Stimulated activated CD8-positive, alpha-beta memory T cell treated with anti-CD3 and anti-CD28 coated beads, Interleukin-7, amount 100 ng/mL, for 24 hours (primary cell): ENCODE measurements around the gene TBL1XR1.

ENCODE experiments used
- DNase-seq: peaks from one replicate; pipeline ENCODE4 v3.0.0-alpha.2; 2020; ENCODE audit warnings: low read depth

The TBL1XR1 gene

DNA sequence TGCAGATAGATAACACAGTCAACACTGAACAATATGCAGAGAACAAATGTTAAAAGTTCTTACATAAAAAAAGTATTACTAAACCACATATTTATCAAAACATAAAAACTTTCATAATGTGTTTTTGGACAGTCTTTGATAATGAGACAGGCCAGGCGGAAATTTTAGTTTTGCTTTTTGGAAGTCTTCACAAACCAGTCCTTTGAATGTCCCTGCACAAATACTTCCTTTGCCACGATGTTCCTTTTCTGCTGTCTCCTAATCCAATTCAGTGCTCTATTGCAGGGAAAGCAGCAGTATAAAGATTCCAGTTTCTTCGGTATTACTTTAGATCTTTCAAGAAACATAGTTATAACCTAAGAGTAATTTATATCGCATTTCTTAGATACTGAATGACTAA lies 135.9 kb downstream of the TBL1XR1 start:
- no peak for DNase-seq

DNA sequence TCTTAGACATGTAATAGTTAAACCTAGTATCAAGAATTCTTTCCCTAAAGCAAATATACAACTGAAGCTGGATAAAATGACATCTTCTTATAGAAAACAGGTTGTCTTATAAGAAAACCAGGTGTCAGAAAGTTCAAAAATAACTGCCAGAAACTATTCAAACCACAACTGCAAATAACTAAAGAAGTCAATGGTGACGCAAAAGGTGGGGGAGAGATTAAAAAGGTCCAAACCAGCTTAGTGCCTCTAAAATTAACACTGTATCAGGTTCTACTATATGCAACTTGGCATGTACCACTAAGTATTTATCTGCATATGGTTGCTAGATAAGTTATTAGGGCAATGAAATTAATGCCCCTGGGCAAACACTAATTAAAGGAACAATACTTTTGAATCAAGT lies 136.8 kb downstream of the TBL1XR1 start:
- no peak for DNase-seq

DNA sequence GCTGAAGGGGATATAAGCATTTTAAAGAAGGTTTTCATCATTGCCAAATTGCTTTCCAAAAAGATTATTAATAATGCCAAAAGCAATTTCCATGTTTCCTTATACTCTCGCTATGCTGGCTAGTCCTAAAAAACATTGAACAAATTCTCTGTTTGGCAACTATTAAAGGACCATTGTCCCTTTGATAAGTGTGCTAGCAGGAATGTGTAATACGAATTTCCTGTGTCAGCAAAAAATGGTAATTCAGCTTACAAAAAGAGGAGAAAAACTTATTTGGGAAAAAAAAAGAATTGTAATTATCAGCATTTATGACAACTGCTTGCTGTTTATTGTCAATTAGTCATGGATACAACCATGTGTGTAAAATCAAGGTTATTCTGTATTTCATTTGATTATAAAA lies 138.6 kb downstream of the TBL1XR1 start:
- DNase-seq: no peak

DNA sequence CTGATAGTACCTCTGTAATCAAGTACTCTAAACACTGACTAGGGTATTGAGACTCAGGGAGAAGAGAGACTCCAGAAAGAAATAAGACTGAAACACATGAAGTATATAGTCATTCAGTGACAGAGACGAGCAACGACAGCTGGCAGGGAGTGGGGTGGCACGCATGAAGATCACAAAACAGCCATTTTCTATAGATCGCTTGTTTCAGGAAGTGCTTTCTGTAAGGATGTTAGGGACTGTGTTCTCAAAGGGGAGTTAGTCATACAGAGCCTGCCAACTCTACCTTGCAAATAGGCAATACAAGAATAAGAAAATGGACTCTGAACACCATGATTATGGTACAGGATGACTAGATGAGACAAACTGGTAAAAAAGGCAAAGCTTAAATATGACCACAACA lies 139.5 kb downstream of the TBL1XR1 start:
- no peak for DNase-seq

DNA sequence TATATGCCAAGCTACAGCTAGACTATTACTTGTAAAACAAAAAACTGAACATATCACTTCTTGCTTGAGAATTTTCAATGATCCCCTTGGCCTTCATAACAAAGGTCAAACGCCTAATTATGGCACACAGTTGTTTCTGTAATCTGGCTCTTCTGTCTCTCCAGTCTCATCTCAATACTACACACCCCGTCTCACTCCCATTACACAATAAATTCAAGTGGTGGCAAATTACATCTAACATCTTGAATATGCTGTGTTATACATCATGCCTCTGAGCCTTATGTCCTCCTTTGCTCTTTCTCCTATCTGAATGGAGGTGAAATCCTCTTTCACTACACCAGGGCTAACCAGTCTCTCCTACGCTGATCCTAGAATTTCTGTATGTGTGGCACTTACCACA lies 140.4 kb downstream of the TBL1XR1 start:
- no peak for DNase-seq

DNA sequence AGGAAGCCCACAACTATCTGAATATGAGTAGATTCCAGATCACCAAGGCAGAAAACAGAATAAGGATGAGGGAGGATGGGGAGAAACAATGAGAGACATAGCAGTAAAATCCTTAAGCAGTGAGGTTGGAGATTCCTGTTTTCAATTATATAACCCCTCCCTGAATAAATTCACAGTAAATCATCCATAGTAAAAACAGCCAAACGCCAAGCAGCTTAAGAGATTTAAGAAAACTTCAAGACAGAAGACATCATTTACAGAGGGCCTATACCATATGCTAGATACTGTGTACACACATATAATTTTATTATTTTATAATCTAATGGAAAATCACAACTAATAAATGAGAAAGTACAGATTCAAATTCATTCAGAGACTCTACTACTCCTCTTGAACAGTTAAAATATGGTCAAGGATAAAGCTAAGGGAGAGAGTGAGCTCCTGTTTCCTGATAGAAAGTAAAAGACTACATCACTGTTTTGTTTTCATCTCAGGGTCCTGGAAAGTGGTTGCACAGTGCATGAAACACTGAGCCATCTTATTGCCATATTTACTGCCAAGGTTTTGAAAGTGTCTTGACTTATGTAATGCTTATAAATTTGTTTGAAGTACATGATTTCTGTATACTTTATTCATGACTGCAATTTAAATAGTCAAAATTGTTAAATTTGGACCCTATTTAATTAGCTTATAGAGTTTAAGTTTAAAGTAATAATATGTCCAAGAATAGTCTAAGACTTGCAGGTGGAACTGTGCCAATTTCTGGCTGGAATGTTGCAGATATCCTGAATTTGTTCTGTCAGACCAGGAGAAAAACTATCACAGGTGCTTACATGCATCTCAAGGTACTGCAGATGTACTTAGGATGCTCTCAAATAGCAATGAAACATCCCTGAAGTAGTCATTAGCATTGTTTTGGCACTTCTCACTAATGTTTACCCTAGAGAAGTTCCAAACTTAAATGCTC lies 141.4 kb downstream of the TBL1XR1 start:
- DNase-seq: no peak

DNA sequence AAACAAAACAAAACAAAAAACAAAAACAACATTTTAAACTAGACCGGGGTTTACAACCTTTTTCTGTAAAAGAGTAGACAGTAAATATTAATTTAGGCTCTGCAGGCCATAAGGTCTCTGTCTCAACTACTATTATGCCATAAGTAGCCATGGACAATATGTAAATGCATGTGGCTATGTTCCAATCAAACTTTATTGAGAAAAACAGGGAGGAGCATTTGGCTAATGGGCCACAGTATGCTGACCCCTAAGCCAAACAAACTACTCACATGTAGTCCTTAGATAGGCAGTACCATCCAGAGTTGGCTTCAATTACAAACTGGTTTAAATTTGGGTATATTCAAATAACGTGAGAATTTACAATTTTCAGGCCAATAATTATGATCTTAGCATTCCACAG lies 144.2 kb downstream of the TBL1XR1 start:
- DNase-seq: no peak

DNA sequence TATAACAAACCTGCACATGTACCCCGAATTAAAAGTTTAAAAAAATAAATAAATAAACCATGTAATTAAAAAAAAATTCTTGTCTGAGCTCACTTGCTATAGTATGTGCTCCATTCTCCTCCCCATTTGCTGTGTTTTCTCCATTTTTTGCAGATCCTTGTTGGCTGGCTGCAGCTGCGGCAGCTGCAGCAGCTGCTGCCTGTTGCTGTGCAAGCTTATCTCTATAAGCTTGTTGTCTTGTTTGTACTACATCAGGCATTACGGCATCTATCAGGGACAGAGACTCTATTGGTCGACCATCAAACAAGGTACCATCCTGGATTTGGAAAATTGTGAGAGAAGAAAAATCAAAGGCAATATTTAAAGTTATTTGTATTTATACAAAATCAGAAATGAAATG lies 145.9 kb downstream of the TBL1XR1 start:
- DNase-seq: no peak

DNA sequence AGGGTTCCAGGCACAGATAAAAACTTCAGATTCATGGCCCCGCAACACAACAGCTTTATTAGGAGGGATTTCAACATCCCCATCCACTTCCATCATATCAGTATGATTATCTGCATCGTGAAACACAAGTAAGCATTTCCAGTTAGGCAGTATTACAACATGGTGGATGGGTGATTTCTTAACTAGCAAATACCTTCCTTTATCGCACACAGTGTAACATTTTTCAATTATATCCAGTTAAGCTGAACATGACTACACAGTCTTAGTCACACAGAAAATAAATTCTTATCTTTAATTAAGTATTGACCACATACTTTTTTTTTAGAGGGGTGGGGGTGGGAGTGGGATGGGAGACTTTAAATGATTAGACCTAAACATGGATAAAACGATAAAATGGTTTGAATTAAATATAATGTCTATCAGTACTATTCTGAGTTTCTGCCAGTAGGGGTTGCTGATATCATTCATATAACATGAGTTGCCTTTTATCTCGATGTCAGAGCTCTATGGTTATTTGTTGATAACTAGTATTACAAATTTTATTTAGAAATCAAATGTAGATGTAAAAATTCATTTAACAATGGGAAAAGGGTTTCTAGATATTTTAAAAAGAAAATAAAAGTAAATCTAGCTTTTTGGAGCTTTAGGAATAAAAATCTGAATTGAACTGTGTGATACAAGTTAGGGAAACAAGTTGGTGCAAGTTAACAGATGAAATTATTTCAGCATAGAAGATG lies 146.6 kb downstream of the TBL1XR1 start:
- DNase-seq: no peak

DNA sequence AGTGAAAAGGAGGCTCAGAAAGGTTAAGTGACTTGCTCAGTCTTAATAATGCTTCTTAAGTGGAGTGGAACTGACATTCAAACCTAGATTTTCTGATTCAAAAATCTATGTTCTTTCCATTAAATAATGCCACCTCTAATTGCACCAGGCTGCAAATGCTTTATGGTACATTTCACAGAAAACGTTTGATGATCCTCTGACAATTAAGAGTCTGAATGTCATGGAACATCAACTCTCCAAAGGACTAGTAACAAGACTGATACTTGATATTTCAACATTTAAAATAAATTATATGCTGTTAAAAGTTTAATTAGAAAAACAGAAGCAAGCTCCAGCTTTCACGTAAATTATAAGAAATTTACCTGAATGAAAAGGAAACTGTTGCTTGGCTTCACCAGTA lies 151.5 kb downstream of the TBL1XR1 start:
- no peak for DNase-seq

DNA sequence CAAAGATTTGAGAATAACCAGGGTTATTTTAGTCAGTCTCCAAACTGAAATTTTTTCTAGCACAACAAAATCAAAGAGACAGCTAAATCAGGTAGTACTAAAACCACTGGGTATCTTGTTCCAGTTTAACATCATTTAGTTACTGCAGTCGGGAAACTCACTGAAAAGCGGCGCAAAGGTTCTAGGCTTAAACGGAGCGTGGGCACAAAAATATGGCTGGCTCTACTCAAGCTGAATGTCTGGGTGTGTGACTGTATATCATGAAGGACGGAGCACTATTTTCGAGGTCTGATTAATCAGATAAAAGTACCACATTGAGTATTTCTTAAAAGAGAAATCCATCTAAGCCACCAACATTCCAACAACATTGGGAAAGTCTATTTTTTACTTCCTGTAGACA lies 152.1 kb downstream of the TBL1XR1 start:
- no peak for DNase-seq

DNA sequence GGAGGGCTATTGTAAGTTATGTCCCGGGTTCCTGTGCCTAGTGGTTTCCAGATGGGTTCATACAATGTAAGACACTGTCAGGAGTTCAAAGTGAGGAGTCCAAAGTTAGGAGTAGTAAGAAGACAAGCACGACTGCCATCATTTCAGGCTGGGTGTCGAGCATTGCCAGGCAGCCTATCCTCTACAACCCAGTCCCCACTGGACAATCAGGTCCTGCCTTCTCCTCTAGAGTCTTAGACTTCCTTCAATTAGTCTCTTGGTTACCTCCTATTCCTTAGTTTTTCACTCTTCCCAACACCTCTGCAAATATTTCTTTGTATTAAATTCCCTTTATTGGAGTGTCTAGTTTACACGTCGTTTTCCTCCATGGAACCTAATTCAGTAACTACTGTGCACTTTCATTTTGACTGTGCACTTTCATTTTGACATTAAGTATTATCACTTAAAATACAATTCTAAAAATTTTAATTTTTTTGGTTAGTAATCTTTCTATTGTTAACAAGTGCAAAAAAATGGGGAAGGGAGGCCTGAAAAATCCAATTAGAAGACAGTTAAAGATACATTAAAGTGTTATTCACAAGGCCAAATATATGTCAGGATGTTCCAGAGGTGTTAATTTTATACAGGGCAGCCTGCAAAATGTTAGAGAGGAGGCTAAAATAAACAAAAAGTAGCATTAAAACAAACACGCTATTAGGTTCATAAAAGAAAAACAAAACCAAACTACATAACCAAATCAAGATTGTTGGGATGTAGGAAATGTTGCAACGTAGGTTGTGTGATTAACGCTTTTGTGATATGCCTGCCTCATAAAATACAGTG lies 155.3 kb downstream of the TBL1XR1 start:
- no peak for DNase-seq

DNA sequence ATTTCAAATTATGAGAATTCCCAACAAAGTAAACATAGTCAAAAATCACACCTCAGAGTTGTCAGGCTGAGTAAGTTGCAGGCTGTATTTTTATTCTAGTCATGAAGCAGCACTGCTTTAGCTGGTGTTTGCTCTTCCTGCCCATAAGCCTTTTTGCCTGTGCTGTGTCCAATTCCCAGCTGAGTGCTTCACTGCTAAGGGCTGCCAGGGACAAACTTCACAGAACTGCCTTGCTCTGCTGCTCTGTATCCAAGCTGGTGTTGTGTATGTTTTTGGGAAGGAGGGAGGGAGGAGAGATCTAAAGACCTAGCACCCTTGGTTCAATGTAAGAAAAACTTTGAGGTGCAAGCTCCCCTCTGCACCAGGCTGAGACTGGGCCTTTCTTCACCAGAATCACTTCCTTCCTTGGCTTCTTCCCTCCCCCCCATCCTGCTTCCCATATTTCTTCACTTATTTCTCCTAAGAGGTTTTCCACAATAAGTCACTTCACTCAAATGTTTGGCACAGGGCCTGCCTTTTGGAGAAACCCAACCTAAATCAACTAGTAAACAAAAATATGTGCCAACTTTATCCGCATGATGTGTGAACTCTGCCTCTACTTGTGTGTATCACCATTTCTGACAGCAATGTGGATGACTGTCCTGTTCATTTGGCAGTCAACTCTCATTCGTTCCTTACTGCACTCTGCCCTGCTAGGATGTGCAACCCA lies 156.1 kb downstream of the TBL1XR1 start:
- DNase-seq: no peak

DNA sequence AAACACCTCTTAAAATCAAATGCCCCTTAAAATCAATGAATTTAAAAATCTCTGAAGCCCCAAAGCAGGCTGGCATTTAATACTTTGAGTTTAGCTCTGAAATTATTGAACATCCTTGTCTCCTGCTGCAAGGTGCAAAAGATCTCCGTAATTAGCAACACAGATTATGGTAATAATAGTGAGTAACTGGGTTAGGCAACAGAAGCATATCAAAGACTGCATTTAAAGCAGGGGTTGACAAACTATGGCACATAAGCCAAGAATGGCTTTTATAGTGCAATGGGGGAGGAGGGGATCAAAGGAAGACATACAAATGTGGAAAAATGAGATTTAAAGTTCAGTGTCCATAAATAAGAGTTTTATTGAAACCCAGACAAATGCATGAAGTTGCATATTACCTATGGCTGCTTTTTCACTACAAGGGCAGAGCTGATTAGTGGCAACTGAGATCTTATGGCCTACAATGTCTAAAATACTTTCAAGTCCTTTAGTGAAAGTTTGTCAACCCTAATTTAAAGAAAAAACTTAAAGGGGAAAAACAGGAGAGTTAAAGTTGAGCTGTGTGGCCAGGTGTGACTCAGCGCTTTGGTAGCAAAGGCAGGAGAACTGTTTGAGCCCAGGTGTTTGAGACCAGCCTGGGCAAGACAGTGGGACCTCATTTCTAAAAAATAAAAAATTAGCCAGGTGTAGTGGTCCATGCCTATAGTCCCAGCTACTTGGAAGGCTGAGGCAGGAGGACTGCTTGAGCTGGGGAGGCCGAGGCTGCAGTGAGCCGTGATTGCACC lies 157.6 kb downstream of the TBL1XR1 start:
- no peak for DNase-seq

DNA sequence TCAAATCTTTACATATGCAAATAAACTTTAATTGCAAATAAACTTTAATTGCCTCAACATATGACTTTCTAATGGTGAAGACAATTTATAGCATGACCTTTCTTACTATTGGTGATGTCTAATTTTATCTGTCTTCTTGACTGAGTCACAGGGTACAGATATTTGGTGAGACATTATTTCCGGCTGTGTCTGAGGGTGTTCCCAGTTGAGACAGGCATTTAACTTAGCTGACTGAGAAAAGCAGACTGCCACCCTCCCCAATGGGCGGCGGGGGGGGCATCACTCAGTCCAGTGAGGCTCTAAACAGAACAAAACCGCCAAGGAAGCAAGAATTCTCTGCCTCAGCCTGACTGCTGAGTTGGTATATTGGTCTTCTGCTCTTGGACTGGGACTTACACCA lies 160.0 kb downstream of the TBL1XR1 start:
- DNase-seq: no peak

DNA sequence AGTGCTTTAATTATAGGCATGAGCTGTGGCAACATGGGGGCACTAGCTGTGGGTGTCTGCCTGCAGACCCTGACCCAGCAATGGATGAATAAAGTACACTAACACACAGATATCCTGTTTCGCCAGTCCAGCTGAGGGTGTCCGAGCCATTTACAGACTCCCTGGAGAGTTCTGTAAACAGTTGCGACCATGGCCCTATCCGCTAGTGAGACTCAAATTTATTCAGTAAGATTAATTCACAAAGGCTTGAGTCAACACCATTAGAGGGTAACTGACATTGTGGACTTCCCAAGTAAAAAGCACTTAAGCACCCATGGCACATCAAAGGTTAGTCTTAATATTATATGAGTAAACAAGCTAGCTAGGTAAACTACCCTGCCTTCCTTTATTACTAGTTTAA lies 161.6 kb downstream of the TBL1XR1 start:
- DNase-seq: no peak

DNA sequence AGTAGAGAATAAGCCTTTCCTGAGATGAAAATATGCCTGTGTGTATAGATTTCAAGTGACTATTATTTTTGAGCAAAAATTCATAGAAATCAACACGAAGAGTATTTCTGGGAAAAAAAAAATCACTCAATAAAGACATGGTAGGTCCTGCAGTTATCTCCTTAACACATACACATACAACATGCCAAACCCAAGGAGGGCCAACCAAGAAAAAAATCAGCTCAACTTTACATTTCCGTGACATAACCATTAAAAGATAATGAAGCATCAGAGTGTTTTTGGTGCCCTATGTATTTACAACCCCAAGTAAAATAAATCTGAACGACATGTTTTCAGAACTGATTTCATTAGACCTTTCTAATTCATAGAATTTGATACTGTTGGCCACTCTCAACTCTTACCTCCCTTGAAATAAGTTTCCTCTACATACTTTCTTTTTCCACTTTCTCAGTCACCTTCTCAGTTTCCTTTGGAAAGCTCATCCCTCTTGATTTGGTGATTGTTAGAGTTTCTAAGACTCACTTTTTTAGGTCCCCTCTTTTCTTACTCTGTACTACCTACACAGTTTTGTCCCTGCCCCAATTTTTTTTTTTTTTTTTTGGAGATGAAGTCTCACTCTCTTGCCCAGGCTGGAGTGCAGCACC lies 162.3 kb downstream of the TBL1XR1 start:
- DNase-seq: no peak

DNA sequence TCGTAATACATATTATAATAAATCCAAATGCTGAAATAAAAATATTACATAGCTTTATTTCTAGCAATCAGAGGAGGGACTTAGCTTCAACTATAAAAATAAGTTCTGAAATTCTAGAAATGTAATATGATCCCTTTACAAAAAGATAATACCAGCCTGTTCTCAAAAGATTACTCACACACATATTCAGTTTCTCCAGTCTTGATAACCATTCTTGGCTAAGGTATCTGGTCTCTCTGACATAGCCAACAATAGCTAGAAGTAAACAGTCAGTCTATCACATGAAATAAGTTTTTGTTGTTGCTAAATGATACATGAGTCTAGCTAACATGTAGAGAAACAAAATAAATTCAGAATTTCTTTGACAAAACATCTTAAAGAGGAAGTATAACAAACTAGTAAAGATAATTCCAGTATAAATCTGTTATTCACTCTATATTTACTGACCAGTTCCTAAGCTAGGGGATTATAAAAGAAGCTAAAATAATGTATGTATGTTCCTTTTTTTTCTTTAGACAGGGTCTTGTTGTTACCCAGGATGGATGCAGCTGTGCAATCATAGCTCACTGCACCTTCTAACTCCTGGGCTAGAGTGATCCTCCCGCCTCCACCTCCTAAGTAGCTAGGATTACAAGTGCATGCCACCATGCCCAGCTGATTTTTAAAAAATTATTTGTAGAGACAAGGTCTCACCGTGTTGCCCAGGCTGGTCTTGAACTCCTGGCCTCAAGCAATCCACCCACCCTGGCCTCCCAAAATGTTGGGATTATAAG lies 170.6 kb downstream of the TBL1XR1 start:
- no peak for DNase-seq

DNA sequence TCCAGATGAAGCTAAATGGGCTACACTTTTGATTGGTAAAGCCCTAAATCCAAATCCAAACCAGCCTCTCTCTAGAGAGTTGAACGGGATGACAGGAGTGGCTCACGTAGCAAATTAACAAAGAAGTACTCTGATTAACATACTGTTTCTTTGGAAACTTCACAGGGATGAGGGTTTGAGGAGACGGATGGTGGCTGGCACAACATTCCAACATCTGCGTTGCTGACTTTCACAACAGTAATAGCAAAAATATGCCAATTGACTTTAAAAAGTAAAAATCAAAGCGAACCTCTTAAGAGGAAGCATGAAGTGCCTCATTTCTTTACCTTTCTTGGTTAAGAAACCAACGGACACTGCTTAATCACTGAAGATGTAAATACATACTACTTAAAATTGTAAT lies 181.4 kb downstream of the TBL1XR1 start:
- no peak for DNase-seq
